Trophoblast cell (in vitro differentiated cells and primary cell): Measurements from ENCODE around the gene AHCYL1.

ENCODE experiments used
- DNase-seq, 2 donors: peaks; one replicate each; pipeline ENCODE4 v3.0.0-alpha.2; 2016
- H2AFZ ChIP-seq: 2 replicates; pipeline ENCODE4 v1.6.1; 2013; ENCODE audit warnings: low read length, moderate library complexity, mild to moderate bottlenecking; ENCODE audit not compliant: insufficient read depth, poor library complexity
- H2AK5ac ChIP-seq: 2 replicates; pipeline ENCODE4 v1.6.1; 2013; ENCODE audit warnings: mild to moderate bottlenecking, low read length
- H2BK120ac ChIP-seq: 2 replicates; pipeline ENCODE4 v1.6.1; 2013; ENCODE audit warnings: low read length, mild to moderate bottlenecking, moderate library complexity; ENCODE audit not compliant: insufficient read depth, poor library complexity
- H2BK12ac ChIP-seq: 2 replicates; pipeline ENCODE4 v1.6.1; 2013; ENCODE audit warnings: mild to moderate bottlenecking, low read length, moderate library complexity
- H2BK5ac ChIP-seq: 2 replicates; pipeline ENCODE4 v1.6.1; 2013; ENCODE audit warnings: low read length, low read depth, moderate library complexity, mild to moderate bottlenecking; ENCODE audit not compliant: poor library complexity
- H3K14ac ChIP-seq: 2 replicates; pipeline ENCODE4 v1.6.1; 2013; ENCODE audit warnings: mild to moderate bottlenecking, low read length
- H3K18ac ChIP-seq: 2 replicates; pipeline ENCODE4 v1.6.1; 2013; ENCODE audit warnings: mild to moderate bottlenecking, low read length
- H3K23ac ChIP-seq: 2 replicates; pipeline ENCODE4 v1.6.1; 2013; ENCODE audit warnings: low read length
- H3K27ac ChIP-seq: 2 replicates; pipeline ENCODE4 v1.5.1; 2013; ENCODE audit warnings: low read depth, mild to moderate bottlenecking, inconsistent platforms, low read length, moderate library complexity
- H3K27me3 ChIP-seq: 2 replicates; pipeline ENCODE4 v1.6.1; 2013; ENCODE audit warnings: inconsistent platforms, mild to moderate bottlenecking, low read length, moderate library complexity; ENCODE audit not compliant: insufficient read depth
- H3K36me3 ChIP-seq, 2 experiments: 1 replicate in 1 of 2; 2 replicates in 1 of 2; pipeline ENCODE4 v1.6.1; 2013; ENCODE audit warnings: low read length in 2 of 2, mild to moderate bottlenecking in 2 of 2, moderate library complexity in 1 of 2; ENCODE audit not compliant: insufficient read depth in 2 of 2, control insufficient read depth in 1 of 2
- H3K4ac ChIP-seq: 2 replicates; pipeline ENCODE4 v1.6.1; 2013; ENCODE audit warnings: low read depth, mild to moderate bottlenecking, low read length, moderate library complexity
- H3K4me1 ChIP-seq, 2 experiments: 1 replicate in 1 of 2; 2 replicates in 1 of 2; pipeline ENCODE4 v1.6.1; 2013; ENCODE audit warnings: low read length in 2 of 2, mild to moderate bottlenecking in 2 of 2, moderate library complexity in 1 of 2; ENCODE audit not compliant: insufficient read depth in 2 of 2, control insufficient read depth in 1 of 2
- H3K4me2 ChIP-seq: 2 replicates; pipeline ENCODE4 v1.6.1; 2013; ENCODE audit warnings: inconsistent platforms, mild to moderate bottlenecking, low read length, moderate library complexity
- H3K4me3 ChIP-seq: 2 replicates; pipeline ENCODE4 v1.5.1; 2013; ENCODE audit warnings: mild to moderate bottlenecking, low read depth, low read length, inconsistent platforms
- H3K79me1 ChIP-seq: one replicate; pipeline ENCODE4 v1.6.1; 2013; ENCODE audit warnings: low read length
- H3K79me2 ChIP-seq: 2 replicates; pipeline ENCODE4 v1.6.1; 2013; ENCODE audit warnings: low read length, mild to moderate bottlenecking; ENCODE audit not compliant: control insufficient read depth, insufficient read depth, poor library complexity
- H3K9ac ChIP-seq: 2 replicates; pipeline ENCODE4 v1.6.1; 2013; ENCODE audit warnings: mild to moderate bottlenecking, low read length
- H3K9me3 ChIP-seq: 2 replicates; pipeline ENCODE4 v1.6.1; 2013; ENCODE audit warnings: low read depth, mild to moderate bottlenecking, control low read depth, inconsistent platforms, low read length; ENCODE audit not compliant: insufficient read depth
- H4K12ac ChIP-seq: 2 replicates; pipeline ENCODE4 v1.6.1; 2013; ENCODE audit warnings: low read depth, mild to moderate bottlenecking, low read length, moderate library complexity
- H4K8ac ChIP-seq: 2 replicates; pipeline ENCODE4 v1.6.1; 2013; ENCODE audit warnings: low read depth, mild to moderate bottlenecking, low read length, moderate library complexity
- H4K91ac ChIP-seq: one replicate; pipeline ENCODE4 v1.6.1; 2013; ENCODE audit warnings: low read depth, mild to moderate bottlenecking, low read length, moderate library complexity
- WGBS: extraction: QIAGEN DNeasy Blood & Tissue Kit; methylation state at CpG from one replicate; pipeline ENCODE4 v1.1.7; 2013; ENCODE audit warnings: missing lambda C conversion rate; ENCODE audit not compliant: insufficient read length, insufficient coverage; ENCODE audit errors: extremely low coverage; 5-methylcytosine and 5-hydroxymethylcytosine counted together

AHCYL1 gene

GRCh38 chr1:109942434-109942833, 42.1 kb upstream of the AHCYL1 start:
- no peaks in the 10 kb centered on the region for H3K36me3 ChIP-seq
- no peaks in the 10 kb centered on the region for H3K79me2 ChIP-seq
- H4K91ac ChIP-seq = no peak overlapping the region
- no peak overlapping the region for H3K27ac ChIP-seq
- H4K12ac ChIP-seq = no peak overlapping the region
- H2BK120ac ChIP-seq = no peak overlapping the region
- H3K14ac ChIP-seq = no peak overlapping the region
- H2AK5ac ChIP-seq = no peak overlapping the region
- no CpG with 5 or more reads among the region's 2 CpGs for WGBS
- H3K9ac ChIP-seq = no peak overlapping the region
- no peak overlapping the region for H4K8ac ChIP-seq
- H3K9me3 ChIP-seq = peaks cover 4% of the 10 kb centered on the region
- H3K4ac ChIP-seq = no peak overlapping the region
- H2AFZ ChIP-seq = no peak overlapping the region
- no peak overlapping the region for H3K18ac ChIP-seq
- DNase-seq = no peak
- H2BK12ac ChIP-seq = no peak overlapping the region
- H3K79me1 ChIP-seq = peaks cover 2% of the 10 kb centered on the region
- no peak overlapping the region for H3K23ac ChIP-seq
- H3K4me1 ChIP-seq = peaks cover 0 to under 1% of the 10 kb centered on the region in 2 experiments
- H3K4me2 ChIP-seq = no peak overlapping the region
- no peaks in the 10 kb centered on the region for H3K27me3 ChIP-seq
- no peak overlapping the region for H2BK5ac ChIP-seq
- no peak overlapping the region for H3K4me3 ChIP-seq

- no peak overlapping the region for H3K4me3 ChIP-seq
- no peak overlapping the region for H2AFZ ChIP-seq
- no peak overlapping the region for H4K8ac ChIP-seq
- no peak overlapping the region for H3K14ac ChIP-seq
- H3K9me3 ChIP-seq = no peaks in the 10 kb centered on the region
- no peak overlapping the region for H3K9ac ChIP-seq
- H3K79me2 ChIP-seq = no peaks in the 10 kb centered on the region
- H3K18ac ChIP-seq = no peak overlapping the region
- H3K23ac ChIP-seq = no peak overlapping the region
- H3K27me3 ChIP-seq = no peaks in the 10 kb centered on the region
- DNase-seq = no peak
- WGBS = no CpG with 5 or more reads among the region's 2 CpGs
- H3K79me1 ChIP-seq = peaks cover 2% of the 10 kb centered on the region
- H3K4ac ChIP-seq = no peak overlapping the region
- no peak overlapping the region for H4K12ac ChIP-seq
- H2BK12ac ChIP-seq = no peak overlapping the region
- no peak overlapping the region for H2AK5ac ChIP-seq
- H3K4me1 ChIP-seq = peaks cover 0 to 5% of the 10 kb centered on the region in 2 experiments
- no peak overlapping the region for H4K91ac ChIP-seq
- no peaks in the 10 kb centered on the region for H3K36me3 ChIP-seq
- no peak overlapping the region for H2BK120ac ChIP-seq
- H3K27ac ChIP-seq = no peak overlapping the region
- no peak overlapping the region for H3K4me2 ChIP-seq
- H2BK5ac ChIP-seq = no peak overlapping the region
These were observed 40.0 kb upstream of the AHCYL1 start for GRCh38 chr1:109944541-109944940.

DNA sequence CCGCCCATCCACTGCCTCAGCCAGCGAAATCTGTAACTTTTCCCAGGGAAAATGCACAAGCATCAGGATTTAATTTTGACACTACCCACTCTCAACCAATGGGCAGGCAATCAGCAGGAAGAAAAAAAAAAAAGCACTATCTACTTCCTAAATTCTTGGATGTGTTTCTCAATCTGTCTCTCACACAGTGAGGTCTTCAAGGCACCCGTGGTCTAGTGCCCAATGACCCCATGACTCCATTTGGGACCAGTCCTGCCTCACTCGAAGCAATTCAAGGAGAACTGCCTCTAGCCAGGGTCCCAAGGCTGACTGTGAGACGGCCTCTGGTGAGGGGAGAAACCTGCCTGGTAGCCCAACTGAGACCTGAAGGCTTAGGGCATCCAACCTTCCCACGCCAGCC, 38.1 kb upstream of the AHCYL1 start:
- no peak overlapping the region for H3K4me2 ChIP-seq
- H3K79me1 ChIP-seq = peaks cover 2% of the 10 kb centered on the region
- WGBS = no CpG with 5 or more reads among the region's 6 CpGs
- H3K14ac ChIP-seq = peak overlapping the region; percentile 63
- peaks cover 2 to 8% of the 10 kb centered on the region in 2 experiments for H3K4me1 ChIP-seq
- H3K27ac ChIP-seq = no peak overlapping the region
- H2AFZ ChIP-seq = no peak overlapping the region
- H3K4ac ChIP-seq = no peak overlapping the region
- H2AK5ac ChIP-seq = peak overlapping the region; percentile 57
- no peak for DNase-seq
- H3K27me3 ChIP-seq = no peaks in the 10 kb centered on the region
- no peak overlapping the region for H3K9ac ChIP-seq
- no peak overlapping the region for H4K91ac ChIP-seq
- H3K23ac ChIP-seq = no peak overlapping the region
- H3K18ac ChIP-seq = no peak overlapping the region
- no peak overlapping the region for H3K4me3 ChIP-seq
- H3K79me2 ChIP-seq = no peaks in the 10 kb centered on the region
- H2BK12ac ChIP-seq = peak overlapping the region; percentile 88
- H4K8ac ChIP-seq = no peak overlapping the region
- no peak overlapping the region for H2BK5ac ChIP-seq
- H3K9me3 ChIP-seq = no peaks in the 10 kb centered on the region
- H3K36me3 ChIP-seq = no peaks in the 10 kb centered on the region
- H4K12ac ChIP-seq = no peak overlapping the region
- peak overlapping the region; percentile 20 for H2BK120ac ChIP-seq

GRCh38 chr1:109947582-109948284, 36.8 kb upstream of the AHCYL1 start:
- no peak for DNase-seq
- no peaks in the 10 kb centered on the region for H3K36me3 ChIP-seq
- H4K12ac ChIP-seq = no peak overlapping the region
- H2BK12ac ChIP-seq = no peak overlapping the region
- H2BK5ac ChIP-seq = no peak overlapping the region
- no peak overlapping the region for H2AFZ ChIP-seq
- no peaks in the 10 kb centered on the region for H3K27me3 ChIP-seq
- no peak overlapping the region for H3K27ac ChIP-seq
- H3K4me2 ChIP-seq = no peak overlapping the region
- H2AK5ac ChIP-seq = no peak overlapping the region
- WGBS = no CpG with 5 or more reads among the region's 10 CpGs
- no peaks in the 10 kb centered on the region for H3K79me2 ChIP-seq
- H3K14ac ChIP-seq = no peak overlapping the region
- no peak overlapping the region for H4K8ac ChIP-seq
- peaks cover 2% of the 10 kb centered on the region for H3K79me1 ChIP-seq
- no peak overlapping the region for H3K4me3 ChIP-seq
- no peak overlapping the region for H3K18ac ChIP-seq
- peak overlapping the region; percentile 6 for H4K91ac ChIP-seq
- H3K23ac ChIP-seq = no peak overlapping the region
- no peak overlapping the region for H3K4ac ChIP-seq
- no peak overlapping the region for H3K9ac ChIP-seq
- peaks cover 2 to 8% of the 10 kb centered on the region in 2 experiments for H3K4me1 ChIP-seq
- no peak overlapping the region for H2BK120ac ChIP-seq
- no peaks in the 10 kb centered on the region for H3K9me3 ChIP-seq
